EH (cell line): Measurements from ENCODE around the gene LTBP3.

Experiments used
- DNase-seq: peaks from one replicate; pipeline ENCODE4 v3.0.0-alpha.2; 2015; ENCODE audit warnings: low read depth

The LTBP3 gene

DNA sequence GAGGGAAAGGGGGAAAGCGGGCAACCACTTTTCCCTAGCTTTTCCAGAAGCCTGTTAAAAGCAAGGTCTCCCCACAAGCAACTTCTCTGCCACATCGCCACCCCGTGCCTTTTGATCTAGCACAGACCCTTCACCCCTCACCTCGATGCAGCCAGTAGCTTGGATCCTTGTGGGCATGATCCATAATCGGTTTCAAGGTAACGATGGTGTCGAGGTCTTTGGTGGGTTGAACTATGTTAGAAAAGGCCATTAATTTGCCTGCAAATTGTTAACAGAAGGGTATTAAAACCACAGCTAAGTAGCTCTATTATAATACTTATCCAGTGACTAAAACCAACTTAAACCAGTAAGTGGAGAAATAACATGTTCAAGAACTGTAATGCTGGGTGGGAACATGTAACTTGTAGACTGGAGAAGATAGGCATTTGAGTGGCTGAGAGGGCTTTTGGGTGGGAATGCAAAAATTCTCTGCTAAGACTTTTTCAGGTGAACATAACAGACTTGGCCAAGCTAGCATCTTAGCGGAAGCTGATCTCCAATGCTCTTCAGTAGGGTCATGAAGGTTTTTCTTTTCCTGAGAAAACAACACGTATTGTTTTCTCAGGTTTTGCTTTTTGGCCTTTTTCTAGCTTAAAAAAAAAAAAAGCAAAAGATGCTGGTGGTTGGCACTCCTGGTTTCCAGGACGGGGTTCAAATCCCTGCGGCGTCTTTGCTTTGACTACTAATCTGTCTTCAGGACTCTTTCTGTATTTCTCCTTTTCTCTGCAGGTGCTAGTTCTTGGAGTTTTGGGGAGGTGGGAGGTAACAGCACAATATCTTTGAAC lies 52.5 kb downstream of the LTBP3 start:
- peak; percentile 53 for DNase-seq

DNA sequence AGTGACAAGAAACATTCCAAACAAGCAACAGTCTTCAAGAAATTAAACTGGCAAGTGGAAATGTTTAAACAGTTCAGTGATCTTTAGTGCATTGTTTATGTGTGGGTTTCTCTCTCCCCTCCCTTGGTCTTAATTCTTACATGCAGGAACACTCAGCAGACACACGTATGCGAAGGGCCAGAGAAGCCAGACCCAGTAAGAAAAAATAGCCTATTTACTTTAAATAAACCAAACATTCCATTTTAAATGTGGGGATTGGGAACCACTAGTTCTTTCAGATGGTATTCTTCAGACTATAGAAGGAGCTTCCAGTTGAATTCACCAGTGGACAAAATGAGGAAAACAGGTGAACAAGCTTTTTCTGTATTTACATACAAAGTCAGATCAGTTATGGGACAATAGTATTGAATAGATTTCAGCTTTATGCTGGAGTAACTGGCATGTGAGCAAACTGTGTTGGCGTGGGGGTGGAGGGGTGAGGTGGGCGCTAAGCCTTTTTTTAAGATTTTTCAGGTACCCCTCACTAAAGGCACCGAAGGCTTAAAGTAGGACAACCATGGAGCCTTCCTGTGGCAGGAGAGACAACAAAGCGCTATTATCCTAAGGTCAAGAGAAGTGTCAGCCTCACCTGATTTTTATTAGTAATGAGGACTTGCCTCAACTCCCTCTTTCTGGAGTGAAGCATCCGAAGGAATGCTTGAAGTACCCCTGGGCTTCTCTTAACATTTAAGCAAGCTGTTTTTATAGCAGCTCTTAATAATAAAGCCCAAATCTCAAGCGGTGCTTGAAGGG lies 53.3 kb downstream of the LTBP3 start:
- DNase-seq, result peak; percentile 59

DNA sequence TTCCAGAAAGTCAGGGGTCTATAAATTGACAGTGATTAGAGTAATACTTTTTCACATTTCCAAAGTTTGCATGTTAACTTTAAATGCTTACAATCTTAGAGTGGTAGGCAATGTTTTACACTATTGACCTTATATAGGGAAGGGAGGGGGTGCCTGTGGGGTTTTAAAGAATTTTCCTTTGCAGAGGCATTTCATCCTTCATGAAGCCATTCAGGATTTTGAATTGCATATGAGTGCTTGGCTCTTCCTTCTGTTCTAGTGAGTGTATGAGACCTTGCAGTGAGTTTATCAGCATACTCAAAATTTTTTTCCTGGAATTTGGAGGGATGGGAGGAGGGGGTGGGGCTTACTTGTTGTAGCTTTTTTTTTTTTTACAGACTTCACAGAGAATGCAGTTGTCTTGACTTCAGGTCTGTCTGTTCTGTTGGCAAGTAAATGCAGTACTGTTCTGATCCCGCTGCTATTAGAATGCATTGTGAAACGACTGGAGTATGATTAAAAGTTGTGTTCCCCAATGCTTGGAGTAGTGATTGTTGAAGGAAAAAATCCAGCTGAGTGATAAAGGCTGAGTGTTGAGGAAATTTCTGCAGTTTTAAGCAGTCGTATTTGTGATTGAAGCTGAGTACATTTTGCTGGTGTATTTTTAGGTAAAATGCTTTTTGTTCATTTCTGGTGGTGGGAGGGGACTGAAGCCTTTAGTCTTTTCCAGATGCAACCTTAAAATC lies 54.0 kb downstream of the LTBP3 start:
- peak; percentile 76 for DNase-seq

DNA sequence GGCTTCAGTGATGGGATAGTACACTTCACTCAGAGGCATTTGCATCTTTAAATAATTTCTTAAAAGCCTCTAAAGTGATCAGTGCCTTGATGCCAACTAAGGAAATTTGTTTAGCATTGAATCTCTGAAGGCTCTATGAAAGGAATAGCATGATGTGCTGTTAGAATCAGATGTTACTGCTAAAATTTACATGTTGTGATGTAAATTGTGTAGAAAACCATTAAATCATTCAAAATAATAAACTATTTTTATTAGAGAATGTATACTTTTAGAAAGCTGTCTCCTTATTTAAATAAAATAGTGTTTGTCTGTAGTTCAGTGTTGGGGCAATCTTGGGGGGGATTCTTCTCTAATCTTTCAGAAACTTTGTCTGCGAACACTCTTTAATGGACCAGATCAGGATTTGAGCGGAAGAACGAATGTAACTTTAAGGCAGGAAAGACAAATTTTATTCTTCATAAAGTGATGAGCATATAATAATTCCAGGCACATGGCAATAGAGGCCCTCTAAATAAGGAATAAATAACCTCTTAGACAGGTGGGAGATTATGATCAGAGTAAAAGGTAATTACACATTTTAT lies 54.7 kb downstream of the LTBP3 start:
- peak; percentile 41 for DNase-seq

DNA sequence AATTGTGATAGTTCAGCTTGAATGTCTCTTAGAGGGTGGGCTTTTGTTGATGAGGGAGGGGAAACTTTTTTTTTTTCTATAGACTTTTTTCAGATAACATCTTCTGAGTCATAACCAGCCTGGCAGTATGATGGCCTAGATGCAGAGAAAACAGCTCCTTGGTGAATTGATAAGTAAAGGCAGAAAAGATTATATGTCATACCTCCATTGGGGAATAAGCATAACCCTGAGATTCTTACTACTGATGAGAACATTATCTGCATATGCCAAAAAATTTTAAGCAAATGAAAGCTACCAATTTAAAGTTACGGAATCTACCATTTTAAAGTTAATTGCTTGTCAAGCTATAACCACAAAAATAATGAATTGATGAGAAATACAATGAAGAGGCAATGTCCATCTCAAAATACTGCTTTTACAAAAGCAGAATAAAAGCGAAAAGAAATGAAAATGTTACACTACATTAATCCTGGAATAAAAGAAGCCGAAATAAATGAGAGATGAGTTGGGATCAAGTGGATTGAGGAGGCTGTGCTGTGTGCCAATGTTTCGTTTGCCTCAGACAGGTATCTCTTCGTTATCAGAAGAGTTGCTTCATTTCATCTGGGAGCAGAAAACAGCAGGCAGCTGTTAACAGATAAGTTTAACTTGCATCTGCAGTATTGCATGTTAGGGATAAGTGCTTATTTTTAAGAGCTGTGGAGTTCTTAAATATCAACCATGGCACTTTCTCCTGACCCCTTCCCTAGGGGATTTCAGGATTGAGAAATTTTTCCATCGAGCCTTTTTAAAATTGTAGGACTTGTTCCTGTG lies 55.4 kb downstream of the LTBP3 start:
- DNase-seq, result peak; percentile 65

DNA sequence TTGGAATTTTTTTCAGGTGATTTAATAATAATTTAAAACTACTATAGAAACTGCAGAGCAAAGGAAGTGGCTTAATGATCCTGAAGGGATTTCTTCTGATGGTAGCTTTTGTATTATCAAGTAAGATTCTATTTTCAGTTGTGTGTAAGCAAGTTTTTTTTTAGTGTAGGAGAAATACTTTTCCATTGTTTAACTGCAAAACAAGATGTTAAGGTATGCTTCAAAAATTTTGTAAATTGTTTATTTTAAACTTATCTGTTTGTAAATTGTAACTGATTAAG lies 55.9 kb downstream of the LTBP3 start:
- no peak for DNase-seq

DNA sequence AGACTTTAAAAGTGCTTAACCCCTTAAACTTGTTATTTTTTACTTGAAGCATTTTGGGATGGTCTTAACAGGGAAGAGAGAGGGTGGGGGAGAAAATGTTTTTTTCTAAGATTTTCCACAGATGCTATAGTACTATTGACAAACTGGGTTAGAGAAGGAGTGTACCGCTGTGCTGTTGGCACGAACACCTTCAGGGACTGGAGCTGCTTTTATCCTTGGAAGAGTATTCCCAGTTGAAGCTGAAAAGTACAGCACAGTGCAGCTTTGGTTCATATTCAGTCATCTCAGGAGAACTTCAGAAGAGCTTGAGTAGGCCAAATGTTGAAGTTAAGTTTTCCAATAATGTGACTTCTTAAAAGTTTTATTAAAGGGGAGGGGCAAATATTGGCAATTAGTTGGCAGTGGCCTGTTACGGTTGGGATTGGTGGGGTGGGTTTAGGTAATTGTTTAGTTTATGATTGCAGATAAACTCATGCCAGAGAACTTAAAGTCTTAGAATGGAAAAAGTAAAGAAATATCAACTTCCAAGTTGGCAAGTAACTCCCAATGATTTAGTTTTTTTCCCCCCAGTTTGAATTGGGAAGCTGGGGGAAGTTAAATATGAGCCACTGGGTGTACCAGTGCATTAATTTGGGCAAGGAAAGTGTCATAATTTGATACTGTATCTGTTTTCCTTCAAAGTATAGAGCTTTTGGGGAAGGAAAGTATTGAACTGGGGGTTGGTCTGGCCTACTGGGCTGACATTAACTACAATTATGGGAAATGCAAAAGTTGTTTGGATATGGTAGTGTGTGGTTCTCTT lies 56.5 kb downstream of the LTBP3 start:
- peak; percentile 58 for DNase-seq

DNA sequence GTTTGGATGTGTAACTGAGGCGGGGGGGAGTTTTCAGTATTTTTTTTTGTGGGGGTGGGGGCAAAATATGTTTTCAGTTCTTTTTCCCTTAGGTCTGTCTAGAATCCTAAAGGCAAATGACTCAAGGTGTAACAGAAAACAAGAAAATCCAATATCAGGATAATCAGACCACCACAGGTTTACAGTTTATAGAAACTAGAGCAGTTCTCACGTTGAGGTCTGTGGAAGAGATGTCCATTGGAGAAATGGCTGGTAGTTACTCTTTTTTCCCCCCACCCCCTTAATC lies 57.0 kb downstream of the LTBP3 start:
- DNase-seq, result no peak

DNA sequence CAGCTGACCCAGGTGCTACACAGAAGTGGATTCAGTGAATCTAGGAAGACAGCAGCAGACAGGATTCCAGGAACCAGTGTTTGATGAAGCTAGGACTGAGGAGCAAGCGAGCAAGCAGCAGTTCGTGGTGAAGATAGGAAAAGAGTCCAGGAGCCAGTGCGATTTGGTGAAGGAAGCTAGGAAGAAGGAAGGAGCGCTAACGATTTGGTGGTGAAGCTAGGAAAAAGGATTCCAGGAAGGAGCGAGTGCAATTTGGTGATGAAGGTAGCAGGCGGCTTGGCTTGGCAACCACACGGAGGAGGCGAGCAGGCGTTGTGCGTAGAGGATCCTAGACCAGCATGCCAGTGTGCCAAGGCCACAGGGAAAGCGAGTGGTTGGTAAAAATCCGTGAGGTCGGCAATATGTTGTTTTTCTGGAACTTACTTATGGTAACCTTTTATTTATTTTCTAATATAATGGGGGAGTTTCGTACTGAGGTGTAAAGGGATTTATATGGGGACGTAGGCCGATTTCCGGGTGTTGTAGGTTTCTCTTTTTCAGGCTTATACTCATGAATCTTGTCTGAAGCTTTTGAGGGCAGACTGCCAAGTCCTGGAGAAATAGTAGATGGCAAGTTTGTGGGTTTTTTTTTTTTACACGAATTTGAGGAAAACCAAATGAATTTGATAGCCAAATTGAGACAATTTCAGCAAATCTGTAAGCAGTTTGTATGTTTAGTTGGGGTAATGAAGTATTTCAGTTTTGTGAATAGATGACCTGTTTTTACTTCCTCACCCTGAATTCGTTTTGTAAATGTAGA lies 57.6 kb downstream of the LTBP3 start:
- peak; percentile 65 for DNase-seq

DNA sequence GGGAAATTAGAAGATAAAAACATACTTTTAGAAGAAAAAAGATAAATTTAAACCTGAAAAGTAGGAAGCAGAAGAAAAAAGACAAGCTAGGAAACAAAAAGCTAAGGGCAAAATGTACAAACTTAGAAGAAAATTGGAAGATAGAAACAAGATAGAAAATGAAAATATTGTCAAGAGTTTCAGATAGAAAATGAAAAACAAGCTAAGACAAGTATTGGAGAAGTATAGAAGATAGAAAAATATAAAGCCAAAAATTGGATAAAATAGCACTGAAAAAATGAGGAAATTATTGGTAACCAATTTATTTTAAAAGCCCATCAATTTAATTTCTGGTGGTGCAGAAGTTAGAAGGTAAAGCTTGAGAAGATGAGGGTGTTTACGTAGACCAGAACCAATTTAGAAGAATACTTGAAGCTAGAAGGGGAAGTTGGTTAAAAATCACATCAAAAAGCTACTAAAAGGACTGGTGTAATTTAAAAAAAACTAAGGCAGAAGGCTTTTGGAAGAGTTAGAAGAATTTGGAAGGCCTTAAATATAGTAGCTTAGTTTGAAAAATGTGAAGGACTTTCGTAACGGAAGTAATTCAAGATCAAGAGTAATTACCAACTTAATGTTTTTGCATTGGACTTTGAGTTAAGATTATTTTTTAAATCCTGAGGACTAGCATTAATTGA lies 58.3 kb downstream of the LTBP3 start:
- DNase-seq, result no peak

DNA sequence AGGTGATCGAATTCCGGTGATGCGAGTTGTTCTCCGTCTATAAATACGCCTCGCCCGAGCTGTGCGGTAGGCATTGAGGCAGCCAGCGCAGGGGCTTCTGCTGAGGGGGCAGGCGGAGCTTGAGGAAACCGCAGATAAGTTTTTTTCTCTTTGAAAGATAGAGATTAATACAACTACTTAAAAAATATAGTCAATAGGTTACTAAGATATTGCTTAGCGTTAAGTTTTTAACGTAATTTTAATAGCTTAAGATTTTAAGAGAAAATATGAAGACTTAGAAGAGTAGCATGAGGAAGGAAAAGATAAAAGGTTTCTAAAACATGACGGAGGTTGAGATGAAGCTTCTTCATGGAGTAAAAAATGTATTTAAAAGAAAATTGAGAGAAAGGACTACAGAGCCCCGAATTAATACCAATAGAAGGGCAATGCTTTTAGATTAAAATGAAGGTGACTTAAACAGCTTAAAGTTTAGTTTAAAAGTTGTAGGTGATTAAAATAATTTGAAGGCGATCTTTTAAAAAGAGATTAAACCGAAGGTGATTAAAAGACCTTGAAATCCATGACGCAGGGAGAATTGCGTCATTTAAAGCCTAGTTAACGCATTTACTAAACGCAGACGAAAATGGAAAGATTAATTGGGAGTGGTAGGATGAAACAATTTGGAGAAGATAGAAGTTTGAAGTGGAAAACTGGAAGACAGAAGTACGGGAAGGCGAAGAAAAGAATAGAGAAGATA lies 59.0 kb downstream of the LTBP3 start, which contains the start of gene MALAT1:
Gene MALAT1, plus strand, starts transcription at position 69 of the 736 bp plus-strand sequence.
- DNase-seq, result peak; percentile 92

DNA sequence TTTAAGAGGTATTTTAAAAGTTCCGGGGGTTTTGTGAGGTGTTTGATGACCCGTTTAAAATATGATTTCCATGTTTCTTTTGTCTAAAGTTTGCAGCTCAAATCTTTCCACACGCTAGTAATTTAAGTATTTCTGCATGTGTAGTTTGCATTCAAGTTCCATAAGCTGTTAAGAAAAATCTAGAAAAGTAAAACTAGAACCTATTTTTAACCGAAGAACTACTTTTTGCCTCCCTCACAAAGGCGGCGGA lies 59.5 kb downstream of the LTBP3 start:
- no peak for DNase-seq

DNA sequence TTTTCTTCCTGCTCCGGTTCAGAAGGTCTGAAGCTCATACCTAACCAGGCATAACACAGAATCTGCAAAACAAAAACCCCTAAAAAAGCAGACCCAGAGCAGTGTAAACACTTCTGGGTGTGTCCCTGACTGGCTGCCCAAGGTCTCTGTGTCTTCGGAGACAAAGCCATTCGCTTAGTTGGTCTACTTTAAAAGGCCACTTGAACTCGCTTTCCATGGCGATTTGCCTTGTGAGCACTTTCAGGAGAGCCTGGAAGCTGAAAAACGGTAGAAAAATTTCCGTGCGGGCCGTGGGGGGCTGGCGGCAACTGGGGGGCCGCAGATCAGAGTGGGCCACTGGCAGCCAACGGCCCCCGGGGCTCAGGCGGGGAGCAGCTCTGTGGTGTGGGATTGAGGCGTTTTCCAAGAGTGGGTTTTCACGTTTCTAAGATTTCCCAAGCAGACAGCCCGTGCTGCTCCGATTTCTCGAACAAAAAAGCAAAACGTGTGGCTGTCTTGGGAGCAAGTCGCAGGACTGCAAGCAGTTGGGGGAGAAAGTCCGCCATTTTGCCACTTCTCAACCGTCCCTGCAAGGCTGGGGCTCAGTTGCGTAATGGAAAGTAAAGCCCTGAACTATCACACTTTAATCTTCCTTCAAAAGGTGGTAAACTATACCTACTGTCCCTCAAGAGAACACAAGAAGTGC lies 60.0 kb downstream of the LTBP3 start:
- DNase-seq, result peak; percentile 73

DNA sequence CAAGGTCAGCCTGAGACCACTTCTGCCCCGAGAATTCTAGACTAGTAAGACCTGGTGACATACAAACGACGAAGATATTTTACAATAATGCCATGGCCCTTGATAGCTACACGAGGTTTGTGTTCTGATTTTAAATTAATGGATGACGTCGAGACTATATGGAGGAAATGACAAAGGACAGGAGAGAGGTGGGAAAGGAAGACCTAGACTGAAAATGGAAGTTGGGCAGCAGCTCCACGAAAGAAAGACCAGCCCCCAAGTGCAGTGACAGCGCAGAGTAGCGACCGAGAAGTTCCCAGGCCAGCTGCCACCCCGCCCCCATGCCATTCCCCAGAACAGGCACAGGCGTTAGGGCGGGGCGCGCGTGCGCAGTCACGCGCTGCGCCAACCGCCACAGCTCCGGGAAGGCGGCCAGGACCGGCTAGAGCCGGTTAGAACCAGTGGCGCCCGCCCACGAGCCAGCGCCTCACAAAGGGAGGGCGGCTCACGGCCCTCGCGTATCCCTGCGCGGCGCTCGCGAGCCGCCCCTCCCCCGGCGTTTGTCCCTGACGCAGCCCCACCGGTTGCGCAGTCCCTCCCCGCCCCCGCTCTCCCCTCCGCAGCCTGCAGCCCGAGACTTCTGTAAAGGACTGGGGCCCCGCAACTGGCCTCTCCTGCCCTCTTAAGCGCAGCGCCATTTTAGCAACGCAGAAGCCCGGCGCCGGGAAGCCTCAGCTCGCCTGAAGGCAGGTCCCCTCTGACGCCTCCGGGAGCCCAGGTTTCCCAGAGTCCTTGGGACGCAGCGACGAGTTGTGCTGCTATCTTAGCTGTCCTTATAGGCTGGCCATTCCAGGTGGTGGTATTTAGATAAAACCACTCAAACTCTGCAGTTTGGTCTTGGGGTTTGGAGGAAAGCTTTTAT lies 60.8 kb downstream of the LTBP3 start:
- DNase-seq, result peak; percentile 99

DNA sequence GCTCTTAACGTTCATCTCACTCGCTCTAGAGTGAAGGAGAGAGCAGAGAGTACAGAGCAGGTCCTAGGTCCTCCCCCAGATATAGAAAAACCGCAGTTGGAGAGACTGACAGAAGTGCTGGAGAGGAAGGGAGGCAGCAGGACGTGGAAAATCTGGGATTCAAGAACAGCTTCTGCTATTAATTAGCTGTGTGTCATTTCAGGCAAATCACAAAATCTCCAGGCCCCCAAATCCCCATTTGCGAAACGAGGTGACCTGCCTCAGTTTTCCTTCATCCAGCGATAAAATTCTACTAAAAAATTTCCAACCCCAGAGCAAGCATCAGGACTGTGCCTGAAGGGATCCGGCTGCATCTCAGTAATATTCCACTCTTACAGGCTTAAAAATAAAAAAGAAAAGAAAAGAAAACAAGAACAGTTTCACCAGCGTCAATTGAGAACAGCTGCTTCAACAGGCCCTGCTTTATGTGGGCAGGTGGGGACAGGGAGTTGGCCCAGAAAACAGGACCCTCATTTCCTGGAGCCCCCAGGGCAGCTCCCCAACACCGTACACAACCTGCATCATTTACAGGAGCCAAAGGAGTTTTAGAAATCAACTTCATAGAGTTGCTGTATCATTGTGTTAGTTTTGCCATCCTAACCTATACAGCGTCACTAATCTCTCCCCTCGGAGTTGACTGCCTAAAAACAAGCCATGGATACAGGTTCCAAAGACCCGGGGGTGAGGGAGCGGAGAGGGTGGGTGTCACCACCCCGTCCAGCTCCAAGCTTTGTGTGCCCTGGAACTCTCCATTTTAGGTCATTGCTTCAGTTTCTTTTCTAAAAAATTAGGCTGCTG lies 61.6 kb downstream of the LTBP3 start:
- DNase-seq, result peak; percentile 83

DNA sequence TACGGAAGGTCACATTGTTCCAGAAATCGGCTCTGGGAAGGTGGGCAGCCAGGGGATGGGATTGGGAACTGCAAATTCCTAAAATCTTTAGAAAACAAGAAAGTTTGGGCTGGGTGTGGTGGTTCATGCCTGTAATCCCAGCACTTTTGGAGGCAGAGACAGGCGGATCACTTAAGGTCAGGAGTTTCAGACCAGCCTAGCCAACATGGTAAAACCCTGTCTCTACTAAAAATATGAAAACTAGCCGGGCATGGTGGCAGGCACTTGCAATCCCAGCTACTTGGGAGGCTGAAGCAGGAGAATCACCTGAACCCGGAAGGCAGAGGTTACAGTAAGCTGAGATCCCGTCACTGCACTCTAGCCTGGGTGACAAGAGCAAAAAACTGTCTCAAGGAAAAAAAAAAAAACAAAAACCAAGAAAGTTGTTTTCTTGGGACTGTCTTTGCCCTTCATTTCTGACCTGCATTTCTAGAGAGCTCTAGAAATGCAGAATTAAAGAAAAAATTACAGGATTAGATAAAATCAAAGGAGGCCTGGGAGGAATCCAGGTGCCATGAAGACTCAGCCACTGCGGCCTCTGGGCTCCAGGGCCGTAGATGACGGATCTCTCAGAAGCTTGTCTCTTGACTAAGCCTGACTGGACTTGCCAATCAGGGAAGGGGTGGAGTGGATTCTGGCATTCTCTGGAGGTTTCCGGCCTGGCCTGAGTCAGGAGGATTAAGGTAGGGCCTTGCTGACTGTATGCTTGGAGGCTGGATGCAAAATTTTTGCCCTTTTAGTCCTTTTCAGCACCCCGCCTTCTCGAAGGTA lies 64.6 kb downstream of the LTBP3 start:
- peak; percentile 98 for DNase-seq
